22Rv1 (cell line): Measurements from ENCODE around the gene EML6.

Source experiments
- ZFX ChIP-seq: fragments of 450-650 bp; IDR thresholded peaks from 2 replicates; pipeline ENCODE4 v1.6.1; 2017; ENCODE audit warnings: antibody characterized with exemption, borderline replicate concordance
- TF ChIP-seq, protein P1 (sequence below): fragments of 450-650 bp; IDR thresholded peaks from 2 replicates; pipeline ENCODE4 v1.5.1; 2017; ENCODE audit warnings: mild to moderate bottlenecking

DNA sequence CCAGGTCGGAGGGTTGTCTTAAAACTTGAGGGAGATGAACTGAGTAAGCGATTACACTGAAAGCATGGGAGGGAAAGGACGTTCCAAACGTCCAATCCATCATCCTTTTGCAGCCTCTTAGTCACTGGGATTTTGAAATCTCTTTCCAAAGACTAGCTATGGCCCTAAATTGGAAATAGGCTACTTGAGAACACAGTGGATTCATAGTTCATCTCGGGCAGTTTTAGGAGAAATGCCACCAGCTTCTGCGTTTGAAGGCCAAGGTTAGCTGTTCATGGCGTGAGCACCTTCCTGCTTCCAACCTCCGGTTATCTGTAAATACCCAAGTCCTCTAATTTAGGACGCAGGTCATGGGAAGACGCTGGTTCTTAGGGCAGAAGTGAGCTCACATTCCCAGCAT lies 821 bp upstream of the EML6 start:
- TF ChIP-seq, protein P1, sequence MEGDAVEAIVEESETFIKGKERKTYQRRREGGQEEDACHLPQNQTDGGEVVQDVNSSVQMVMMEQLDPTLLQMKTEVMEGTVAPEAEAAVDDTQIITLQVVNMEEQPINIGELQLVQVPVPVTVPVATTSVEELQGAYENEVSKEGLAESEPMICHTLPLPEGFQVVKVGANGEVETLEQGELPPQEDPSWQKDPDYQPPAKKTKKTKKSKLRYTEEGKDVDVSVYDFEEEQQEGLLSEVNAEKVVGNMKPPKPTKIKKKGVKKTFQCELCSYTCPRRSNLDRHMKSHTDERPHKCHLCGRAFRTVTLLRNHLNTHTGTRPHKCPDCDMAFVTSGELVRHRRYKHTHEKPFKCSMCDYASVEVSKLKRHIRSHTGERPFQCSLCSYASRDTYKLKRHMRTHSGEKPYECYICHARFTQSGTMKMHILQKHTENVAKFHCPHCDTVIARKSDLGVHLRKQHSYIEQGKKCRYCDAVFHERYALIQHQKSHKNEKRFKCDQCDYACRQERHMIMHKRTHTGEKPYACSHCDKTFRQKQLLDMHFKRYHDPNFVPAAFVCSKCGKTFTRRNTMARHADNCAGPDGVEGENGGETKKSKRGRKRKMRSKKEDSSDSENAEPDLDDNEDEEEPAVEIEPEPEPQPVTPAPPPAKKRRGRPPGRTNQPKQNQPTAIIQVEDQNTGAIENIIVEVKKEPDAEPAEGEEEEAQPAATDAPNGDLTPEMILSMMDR, result no peak
- no peak for TF ChIP-seq ZFX
